ENCODE data around the gene PARP12. TPM values are rescaled to one million over a fixed set of nuclear protein-coding genes. Genes with fewer than 3 reads are reported as not detected.
A peak's percentile ranks its signal among the peaks of the same experiment; 100 is the strongest.

Gene PARP12
- total and polyA plus RNA-seq, 10 of the 15 experiments (the other 5 are each of a cell fraction or from before 2014, with no cell fraction given), result 0.98 to 51.8 (median 18.0) TPM

GRCh38 chr7:140003913-140004382 lies 58.8 kb downstream of the PARP12 start:
- no peaks in the 10 kb centered on the region for H3K9me3 ChIP-seq (replicated peaks; ENCODE audit: control insufficient read depth, insufficient read depth, low read length)
- H3K27me3 ChIP-seq (replicated peaks in 1 of 2; ENCODE audit: control insufficient read depth in 2 of 2, insufficient read depth in 2 of 2, low read length in 1 of 2), result no peaks in the 10 kb centered on the region
- no TSS peak for BruUV-seq (replicated peaks)
- ChIA-PET CTCF (interaction anchor here (0.6 to 10.2 kb wide), 11 partner anchors 19 to 505 kb away, joined by 3 to 225 read pairs (median 3); no protein-coding TSS in a partner anchor), POLR2A (no interaction called here), SMC1A (ENCODE audit: uncharacterized antibody, unreplicated experiment) (interaction anchor here (0.9 to 10.9 kb wide), 4 partner anchors 174 to 569 kb away, joined by 3 to 121 read pairs (median 4); no protein-coding TSS in a partner anchor), RAD21 (ENCODE audit: unreplicated experiment) (interaction anchor here (1.1 to 10.0 kb wide), 5 partner anchors 56 to 569 kb away, joined by 4 to 135 read pairs (median 13); no protein-coding TSS in a partner anchor)
- no peak overlapping the region for H3K27ac ChIP-seq (ENCODE audit: control insufficient read depth, insufficient read depth)
- peak; percentile 16 for DNase-seq (ENCODE audit: low read depth, low spot score)
- in situ Hi-C loops (cut with MboI), result loop anchor here (5.0 kb wide), 4 partner anchors 232 to 567 kb away; no protein-coding TSS in a partner anchor
- H3K79me2 ChIP-seq (ENCODE audit: control insufficient read depth, insufficient read depth, low read length), result no peaks in the 10 kb centered on the region
- no peak overlapping the region for H3K4me3 ChIP-seq
- no peak overlapping the region for H3K4me2 ChIP-seq (ENCODE audit: control insufficient read depth, insufficient read depth)
- H4K20me1 ChIP-seq (ENCODE audit: control insufficient read depth, insufficient read depth), result no peaks in the 10 kb centered on the region
- intact Hi-C loops (cut with micrococcal nuclease; ENCODE audit: unreplicated experiment), result loop anchor here (1.0 to 5.0 kb wide), 5 partner anchors 177 to 569 kb away; partner anchors contain the start of gene TBXAS1
- H3K4me1 ChIP-seq (ENCODE audit: control insufficient read depth, insufficient read depth, low read length), result no peaks in the 10 kb centered on the region
- 43% methylated on average over 9 of the region's 9 CpGs for WGBS (ENCODE audit: insufficient coverage, insufficient replicate concordance, low lambda C conversion rate, missing lambda C conversion rate)
- peak; percentile 77 for ATAC-seq
- FAIRE-seq, result peak; percentile 85
- H3K9ac ChIP-seq (ENCODE audit: control insufficient read depth, insufficient read depth, low read length), result no peak overlapping the region
- H3K36me3 ChIP-seq (ENCODE audit: control insufficient read depth in 2 of 2, insufficient read depth in 2 of 2, low read length in 1 of 2), result no peaks in the 10 kb centered on the region
- H2AFZ ChIP-seq (ENCODE audit: control insufficient read depth, low read depth, low read length), result no peak overlapping the region
- TF ChIP-seq ATF7 (IDR thresholded peaks at IDR 0.05; ENCODE audit: low read depth), result no peak
- no peak for TF ChIP-seq ZNF207 (IDR thresholded peaks at IDR 0.05; ENCODE audit: borderline replicate concordance)
- TF ChIP-seq, protein P1, sequence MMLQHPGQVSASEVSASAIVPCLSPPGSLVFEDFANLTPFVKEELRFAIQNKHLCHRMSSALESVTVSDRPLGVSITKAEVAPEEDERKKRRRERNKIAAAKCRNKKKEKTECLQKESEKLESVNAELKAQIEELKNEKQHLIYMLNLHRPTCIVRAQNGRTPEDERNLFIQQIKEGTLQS (IDR thresholded peaks at IDR 0.05; ENCODE audit: borderline replicate concordance, extremely low read depth, low read depth, low read length), result no peak
- TF ChIP-seq RUNX3 (IDR thresholded peaks at IDR 0.05; ENCODE audit: low read length), result peak; percentile 27; the same call in 1 of the 2 replicates
- TF ChIP-seq, protein P2, sequence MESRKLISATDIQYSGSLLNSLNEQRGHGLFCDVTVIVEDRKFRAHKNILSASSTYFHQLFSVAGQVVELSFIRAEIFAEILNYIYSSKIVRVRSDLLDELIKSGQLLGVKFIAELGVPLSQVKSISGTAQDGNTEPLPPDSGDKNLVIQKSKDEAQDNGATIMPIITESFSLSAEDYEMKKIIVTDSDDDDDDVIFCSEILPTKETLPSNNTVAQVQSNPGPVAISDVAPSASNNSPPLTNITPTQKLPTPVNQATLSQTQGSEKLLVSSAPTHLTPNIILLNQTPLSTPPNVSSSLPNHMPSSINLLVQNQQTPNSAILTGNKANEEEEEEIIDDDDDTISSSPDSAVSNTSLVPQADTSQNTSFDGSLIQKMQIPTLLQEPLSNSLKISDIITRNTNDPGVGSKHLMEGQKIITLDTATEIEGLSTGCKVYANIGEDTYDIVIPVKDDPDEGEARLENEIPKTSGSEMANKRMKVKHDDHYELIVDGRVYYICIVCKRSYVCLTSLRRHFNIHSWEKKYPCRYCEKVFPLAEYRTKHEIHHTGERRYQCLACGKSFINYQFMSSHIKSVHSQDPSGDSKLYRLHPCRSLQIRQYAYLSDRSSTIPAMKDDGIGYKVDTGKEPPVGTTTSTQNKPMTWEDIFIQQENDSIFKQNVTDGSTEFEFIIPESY (IDR thresholded peaks at IDR 0.05), result no peak
- TF ChIP-seq CBX3 (IDR thresholded peaks at IDR 0.05; ENCODE audit: borderline replicate concordance, low read depth), result no peak
- 0 out of 3 replicates have a peak, but pooled peaks have one; percentile 18 for TF ChIP-seq POU2F2 (IDR thresholded peaks at IDR 0.05; ENCODE audit: borderline replicate concordance, low read depth, low read length)
- TF ChIP-seq, protein P3, sequence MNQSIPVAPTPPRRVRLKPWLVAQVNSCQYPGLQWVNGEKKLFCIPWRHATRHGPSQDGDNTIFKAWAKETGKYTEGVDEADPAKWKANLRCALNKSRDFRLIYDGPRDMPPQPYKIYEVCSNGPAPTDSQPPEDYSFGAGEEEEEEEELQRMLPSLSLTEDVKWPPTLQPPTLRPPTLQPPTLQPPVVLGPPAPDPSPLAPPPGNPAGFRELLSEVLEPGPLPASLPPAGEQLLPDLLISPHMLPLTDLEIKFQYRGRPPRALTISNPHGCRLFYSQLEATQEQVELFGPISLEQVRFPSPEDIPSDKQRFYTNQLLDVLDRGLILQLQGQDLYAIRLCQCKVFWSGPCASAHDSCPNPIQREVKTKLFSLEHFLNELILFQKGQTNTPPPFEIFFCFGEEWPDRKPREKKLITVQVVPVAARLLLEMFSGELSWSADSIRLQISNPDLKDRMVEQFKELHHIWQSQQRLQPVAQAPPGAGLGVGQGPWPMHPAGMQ (IDR thresholded peaks at IDR 0.05; ENCODE audit: borderline replicate concordance), result no peak
- TF ChIP-seq ZNF24 (IDR thresholded peaks at IDR 0.05), result peak; percentile 79
- TF ChIP-seq BACH1 (IDR thresholded peaks at IDR 0.05; ENCODE audit: borderline replicate concordance), result no peak
- no peak for TF ChIP-seq POLR2AphosphoS5 (IDR thresholded peaks at IDR 0.05; ENCODE audit: low read length)
- 0 out of 2 replicates have a peak, but pooled peaks have one; percentile 8 for TF ChIP-seq IRF4 (IDR thresholded peaks at IDR 0.05; ENCODE audit: low read depth, low read length)
- no peak for TF ChIP-seq KAT2A (conservative IDR thresholded peaks at IDR 0.05; ENCODE audit: control insufficient read depth, low read depth, low read length)
- TF ChIP-seq CTCF (IDR thresholded peaks at IDR 0.05 in 2 of 3, conservative IDR thresholded peaks at IDR 0.05 in 1 of 3; ENCODE audit: control insufficient read depth in 2 of 3, extremely low read depth in 1 of 3, insufficient read depth in 1 of 3, low read depth in 3 of 3, low read length in 3 of 3), result peak; percentile 58 to 69 (median 62)
- peak; percentile 87 for TF ChIP-seq SMC3 (IDR thresholded peaks at IDR 0.05; ENCODE audit: borderline replicate concordance, low read length)
- TF ChIP-seq SPI1 (IDR thresholded peaks at IDR 0.05; ENCODE audit: borderline replicate concordance, insufficient read depth, low read depth, low read length), result peak; percentile 38; the same call in 1 of the 2 replicates
- TF ChIP-seq IKZF1 (conservative IDR thresholded peaks at IDR 0.05), result 0 out of 2 replicates have a peak, but pooled peaks have one; percentile 14
